ENCODE results near the gene RGS7. TPM values are rescaled to one million over a fixed set of nuclear protein-coding genes. Genes with fewer than 3 reads are reported as not detected.

RGS7 gene
- total RNA-seq, 2 donors from 2014 or later: not detected

DNA sequence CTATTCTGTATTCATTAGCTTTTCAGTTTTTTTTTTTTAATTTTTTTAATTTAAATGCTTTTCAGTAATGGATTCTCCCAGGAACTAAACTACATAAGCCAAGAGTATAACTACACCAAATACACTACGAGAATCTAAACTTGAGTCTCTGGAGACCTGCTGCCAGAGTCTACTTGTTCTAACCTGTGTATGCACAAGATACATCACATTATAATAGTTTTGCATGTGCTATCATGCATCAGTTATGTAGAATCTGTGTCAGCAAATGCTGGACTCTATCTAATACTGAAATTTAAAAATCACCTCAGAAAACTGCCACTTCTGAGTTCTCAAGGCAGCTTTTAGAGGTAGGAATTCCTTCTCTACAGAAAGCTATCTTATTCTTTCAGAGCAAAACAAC is 598.7 kb downstream of the RGS7 start:
- Histone ChIP-seq H3K4me1 (no peaks in the 10 kb centered on the region), H3K9me3 (no peaks in the 10 kb centered on the region), H3K27me3 (no peaks in the 10 kb centered on the region), H3K4me3 (no peak overlapping the region), H3K36me3 (no peaks in the 10 kb centered on the region), H3K27ac (no peak overlapping the region)
- DNase-seq (ENCODE audit: low spot score): no peak
- TF ChIP-seq, protein P1, sequence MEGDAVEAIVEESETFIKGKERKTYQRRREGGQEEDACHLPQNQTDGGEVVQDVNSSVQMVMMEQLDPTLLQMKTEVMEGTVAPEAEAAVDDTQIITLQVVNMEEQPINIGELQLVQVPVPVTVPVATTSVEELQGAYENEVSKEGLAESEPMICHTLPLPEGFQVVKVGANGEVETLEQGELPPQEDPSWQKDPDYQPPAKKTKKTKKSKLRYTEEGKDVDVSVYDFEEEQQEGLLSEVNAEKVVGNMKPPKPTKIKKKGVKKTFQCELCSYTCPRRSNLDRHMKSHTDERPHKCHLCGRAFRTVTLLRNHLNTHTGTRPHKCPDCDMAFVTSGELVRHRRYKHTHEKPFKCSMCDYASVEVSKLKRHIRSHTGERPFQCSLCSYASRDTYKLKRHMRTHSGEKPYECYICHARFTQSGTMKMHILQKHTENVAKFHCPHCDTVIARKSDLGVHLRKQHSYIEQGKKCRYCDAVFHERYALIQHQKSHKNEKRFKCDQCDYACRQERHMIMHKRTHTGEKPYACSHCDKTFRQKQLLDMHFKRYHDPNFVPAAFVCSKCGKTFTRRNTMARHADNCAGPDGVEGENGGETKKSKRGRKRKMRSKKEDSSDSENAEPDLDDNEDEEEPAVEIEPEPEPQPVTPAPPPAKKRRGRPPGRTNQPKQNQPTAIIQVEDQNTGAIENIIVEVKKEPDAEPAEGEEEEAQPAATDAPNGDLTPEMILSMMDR (IDR thresholded peaks at IDR 0.05): no peak

DNA sequence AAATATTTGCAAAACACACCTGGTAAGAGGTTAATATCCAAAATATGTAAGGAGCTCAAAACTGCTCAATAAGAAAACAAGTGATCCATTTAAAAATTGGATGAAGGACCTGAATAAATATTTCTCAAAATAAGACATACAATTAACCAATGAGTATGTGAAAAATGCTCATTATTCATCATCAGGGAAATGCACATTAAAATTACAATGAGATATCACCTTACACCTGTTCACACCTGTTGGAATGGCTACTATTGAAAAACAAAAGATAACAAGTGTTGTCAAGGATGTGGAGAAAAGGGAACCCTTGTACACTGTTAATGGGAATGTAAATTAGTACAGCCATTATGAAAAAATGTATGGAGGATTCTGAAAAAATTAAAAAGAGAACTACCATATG is 609.1 kb downstream of the RGS7 start:
- DNase-seq (ENCODE audit: low spot score): no peak
- H3K27ac ChIP-seq: no peak overlapping the region
- no peak overlapping the region for H3K4me3 ChIP-seq
- TF ChIP-seq, protein P1 (IDR thresholded peaks at IDR 0.05): no peak
- no peaks in the 10 kb centered on the region for H3K36me3 ChIP-seq
- no peaks in the 10 kb centered on the region for H3K4me1 ChIP-seq
- H3K27me3 ChIP-seq: no peaks in the 10 kb centered on the region
- H3K9me3 ChIP-seq: no peaks in the 10 kb centered on the region

DNA sequence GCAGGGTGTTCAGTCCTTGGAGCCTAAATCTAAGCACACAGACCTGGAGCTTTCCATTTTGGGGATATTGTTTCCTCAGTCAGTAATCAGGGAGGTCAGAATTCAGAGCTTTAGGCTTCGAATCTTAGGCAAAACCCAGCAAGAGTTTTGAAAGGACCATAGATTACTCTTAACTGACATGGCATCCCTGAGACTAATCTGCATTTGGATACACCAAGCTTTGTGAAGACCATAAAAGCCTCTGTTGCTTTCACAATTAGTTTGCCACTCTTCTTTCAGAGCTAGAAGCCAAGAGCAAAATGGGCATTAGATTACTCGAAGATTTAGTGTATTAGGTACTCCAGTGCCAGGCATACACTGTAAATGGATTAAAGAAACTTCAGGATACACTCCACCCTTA is 613.3 kb downstream of the RGS7 start:
- H3K4me3 ChIP-seq: no peak overlapping the region
- no peaks in the 10 kb centered on the region for H3K27me3 ChIP-seq
- H3K9me3 ChIP-seq: no peaks in the 10 kb centered on the region
- H3K27ac ChIP-seq: no peak overlapping the region
- TF ChIP-seq, protein P1 (IDR thresholded peaks at IDR 0.05): no peak
- no peak for DNase-seq (ENCODE audit: low spot score)
- H3K36me3 ChIP-seq: no peaks in the 10 kb centered on the region
- no peaks in the 10 kb centered on the region for H3K4me1 ChIP-seq

DNA sequence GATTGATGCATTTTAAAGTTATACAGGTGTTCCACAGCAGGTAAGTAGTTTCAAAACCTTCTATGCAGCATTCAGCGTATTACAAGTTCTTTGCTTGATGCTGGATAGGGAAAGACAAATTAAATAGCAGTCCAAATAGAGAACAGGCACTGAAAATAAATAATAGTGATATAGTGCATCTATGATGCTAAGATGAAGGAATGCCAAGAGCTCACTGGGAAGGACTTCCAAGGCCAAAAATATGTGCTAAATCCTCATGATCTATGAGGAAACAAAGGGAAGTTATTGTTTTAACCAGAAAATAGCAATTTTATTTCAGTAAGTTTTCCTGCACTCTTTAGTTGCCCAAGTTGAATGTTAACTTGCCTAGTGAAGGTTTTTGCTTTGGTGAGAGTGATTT is 617.3 kb downstream of the RGS7 start:
- Histone ChIP-seq H3K9me3 (no peaks in the 10 kb centered on the region), H3K36me3 (no peaks in the 10 kb centered on the region), H3K4me3 (no peak overlapping the region), H3K27me3 (no peaks in the 10 kb centered on the region), H3K4me1 (no peaks in the 10 kb centered on the region), H3K27ac (no peak overlapping the region)
- TF ChIP-seq, protein P1 (IDR thresholded peaks at IDR 0.05): no peak
- DNase-seq (ENCODE audit: low spot score): no peak

DNA sequence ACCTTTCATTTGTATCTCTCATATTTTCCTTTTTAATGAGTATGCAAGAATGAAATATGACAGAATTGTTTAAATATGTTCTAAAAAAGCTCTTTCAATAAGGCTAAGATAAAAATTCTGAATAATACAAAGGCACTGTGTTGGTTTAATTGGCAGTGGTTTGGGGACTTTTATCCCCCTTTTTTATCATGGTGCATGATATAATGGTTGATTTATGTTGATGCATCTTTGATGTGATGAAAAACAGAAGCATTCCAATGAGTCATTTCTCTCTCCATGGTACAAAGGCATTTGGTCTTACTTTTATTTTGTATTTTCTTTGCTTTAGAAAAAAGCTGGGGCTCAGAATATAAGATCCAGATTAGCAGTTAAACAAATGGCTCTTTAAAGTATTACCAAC is 617.9 kb downstream of the RGS7 start:
- TF ChIP-seq, protein P1 (IDR thresholded peaks at IDR 0.05): no peak
- no peak overlapping the region for H3K27ac ChIP-seq
- no peaks in the 10 kb centered on the region for H3K36me3 ChIP-seq
- no peaks in the 10 kb centered on the region for H3K4me1 ChIP-seq
- H3K4me3 ChIP-seq: no peak overlapping the region
- no peak for DNase-seq (ENCODE audit: low spot score)
- H3K9me3 ChIP-seq: no peaks in the 10 kb centered on the region
- no peaks in the 10 kb centered on the region for H3K27me3 ChIP-seq

DNA sequence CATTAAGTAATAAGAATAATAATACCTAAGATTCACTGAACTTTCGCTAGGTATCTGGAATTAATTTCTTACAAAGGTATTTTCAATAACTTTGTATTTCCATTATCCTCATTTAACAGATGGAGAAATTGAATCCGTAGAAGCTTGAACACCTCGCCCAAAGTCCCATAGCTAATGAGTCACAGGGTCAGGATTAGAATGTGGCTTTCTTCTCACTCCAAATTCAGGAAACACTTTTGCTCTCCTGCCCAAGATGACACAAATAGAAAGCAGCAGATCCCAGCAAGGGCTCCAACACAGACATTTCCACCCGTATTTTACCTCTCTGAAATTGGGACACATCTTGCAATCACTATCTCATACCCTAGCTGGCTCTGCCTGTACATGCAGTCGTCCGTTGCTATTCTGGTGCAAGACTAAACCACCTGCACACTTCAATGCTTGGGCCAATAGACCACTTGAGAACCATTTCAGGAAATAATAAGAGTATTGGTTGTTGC is 619.2 kb downstream of the RGS7 start:
- Histone ChIP-seq H3K27me3 (no peaks in the 10 kb centered on the region), H3K36me3 (no peaks in the 10 kb centered on the region), H3K9me3 (no peaks in the 10 kb centered on the region), H3K27ac (no peak overlapping the region), H3K4me3 (no peak overlapping the region), H3K4me1 (no peaks in the 10 kb centered on the region)
- no peak for DNase-seq (ENCODE audit: low spot score)
- TF ChIP-seq, protein P1 (IDR thresholded peaks at IDR 0.05): no peak

Data from right atrium auricular region (tissue), 2 donors.